Measurements from ENCODE around the gene GAS1. TPM values are rescaled to one million over a fixed set of nuclear protein-coding genes. Genes with fewer than 3 reads are reported as not detected.

Gene GAS1
- total and polyA plus RNA-seq, 2 of the 8 experiments (the other 6 are each of a cell fraction or from before 2014, with no cell fraction given) = 2.8 to 5.7 TPM

DNA sequence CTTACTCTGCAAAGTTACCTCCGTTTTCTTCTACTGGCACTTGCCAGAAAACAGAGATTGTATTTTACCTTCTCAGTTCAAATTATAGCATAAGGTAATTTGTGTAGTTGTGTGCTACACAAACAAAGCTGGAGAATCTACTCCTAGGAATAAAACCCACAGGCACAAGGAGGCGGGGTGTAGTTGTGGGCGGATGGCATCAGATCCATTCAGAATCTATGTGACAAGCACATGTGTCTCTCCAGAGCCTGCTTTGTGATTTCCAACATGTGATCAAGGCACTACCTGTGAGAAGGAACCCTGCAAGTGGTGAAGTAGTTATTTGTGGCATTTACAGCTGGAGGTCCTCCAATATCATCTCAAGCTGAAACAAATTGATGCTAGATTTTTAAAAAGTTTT is 39.0 kb downstream of the GAS1 start:
- no peak overlapping the region for H2BK120ac ChIP-seq (replicated peaks; ENCODE audit: low read depth, low read length)
- H3K56ac ChIP-seq (replicated peaks; ENCODE audit: insufficient read length, low read depth, low read length) = no peak overlapping the region
- DNase-seq (ENCODE audit: low read depth in 1 of 2, low spot score in 2 of 2) (no peak), FAIRE-seq (no peak)
- H3K14ac ChIP-seq (ENCODE audit: insufficient read length) = no peak overlapping the region
- no peak overlapping the region for H4K8ac ChIP-seq (ENCODE audit: extremely low read depth, insufficient read depth, low read length)
- H3K9me3 ChIP-seq (ENCODE audit: insufficient read depth in 2 of 2, low read depth in 1 of 2, low read length in 1 of 2) = peaks cover 8% of the 10 kb centered on the region in 2 experiments; a peak in 1 of 4 replicates
- no peak overlapping the region for H2BK15ac ChIP-seq (ENCODE audit: low read length)
- no peak overlapping the region for H2AFZ ChIP-seq (ENCODE audit: low read length)
- no peak overlapping the region for H2AK5ac ChIP-seq (ENCODE audit: low read depth, low read length)
- no peak overlapping the region for H3K4ac ChIP-seq (replicated peaks; ENCODE audit: insufficient read length, low read depth, low read length)
- no peak overlapping the region for H4K91ac ChIP-seq (replicated peaks; ENCODE audit: insufficient read length, low read length)
- no peak overlapping the region for H3K4me2 ChIP-seq (ENCODE audit: insufficient read depth in 1 of 2, low read depth in 2 of 2, low read length in 2 of 2)
- H3K79me1 ChIP-seq (ENCODE audit: low read depth, low read length) = no peaks in the 10 kb centered on the region
- 75% methylated on average over 3 of the region's 3 CpGs; no CpG with 5 or more reads in 1 of the 2 experiments for WGBS, 2 experiments (ENCODE audit: extremely low coverage in 1 of 2, insufficient coverage in 1 of 2, insufficient read length in 1 of 2, insufficient replicate concordance in 2 of 2, low coverage in 1 of 2, low lambda C conversion rate in 2 of 2, missing lambda C conversion rate in 1 of 2)
- no peak overlapping the region for H3K23ac ChIP-seq (ENCODE audit: insufficient read length)
- H2BK12ac ChIP-seq (ENCODE audit: low read depth, low read length) = no peak overlapping the region
- no peak overlapping the region for H4K5ac ChIP-seq (ENCODE audit: insufficient read length, low read depth, low read length)
- H2BK20ac ChIP-seq (ENCODE audit: low read length) = no peak overlapping the region
- H2BK5ac ChIP-seq (ENCODE audit: low read depth, low read length) = no peak overlapping the region
- ChIA-PET POLR2A (ENCODE audit: partially characterized antibody) (no interaction called here), CTCF (ENCODE audit: partially characterized antibody) (interaction anchor here (1.1 kb wide), 1 partner anchor 35 kb away, joined by 3 read pairs; no protein-coding TSS in a partner anchor)
- TF ChIP-seq SUZ12 (IDR thresholded peaks at IDR 0.05; ENCODE audit: low read length) = no peak
- TF ChIP-seq RBBP5 (IDR thresholded peaks at IDR 0.05; ENCODE audit: borderline replicate concordance, low read depth, low read length) = no peak
- no peak for TF ChIP-seq EZH2 (IDR thresholded peaks at IDR 0.05; ENCODE audit: low read depth, low read length, severe bottlenecking)
- no peak for TF ChIP-seq KDM1A (IDR thresholded peaks at IDR 0.05; ENCODE audit: borderline replicate concordance, low read length)
- no peaks in the 10 kb centered on the region for H4K20me1 ChIP-seq (replicated peaks in 1 of 2; ENCODE audit: control insufficient read depth in 1 of 2, insufficient read depth in 2 of 2, low read length in 2 of 2)
- peaks cover 1 to 9% (median 3%) of the 10 kb centered on the region in 4 experiments; a peak in 6 of 7 replicates for H3K4me1 ChIP-seq (replicated peaks in 1 of 4; ENCODE audit: control insufficient read depth in 3 of 4, insufficient read depth in 4 of 4, low read length in 3 of 4)
- H3K27me3 ChIP-seq (replicated peaks in 1 of 4; ENCODE audit: control insufficient read depth in 3 of 4, extremely low read depth in 1 of 4, insufficient read depth in 3 of 4, low read length in 3 of 4) = peaks cover 0 to 4% (median 0%) of the 10 kb centered on the region in 4 experiments; a peak in 3 of 7 replicates
- H3K18ac ChIP-seq (ENCODE audit: extremely low read depth, low read length) = no peak overlapping the region
- H3K36me3 ChIP-seq (ENCODE audit: control insufficient read depth in 2 of 4, insufficient read depth in 4 of 4, low read length in 3 of 4) = no peaks in the 10 kb centered on the region
- peaks cover 4% of the 10 kb centered on the region for H3K23me2 ChIP-seq (ENCODE audit: low read depth, low read length)
- no peak overlapping the region for H3K9ac ChIP-seq (replicated peaks in 1 of 4; ENCODE audit: extremely low read depth in 1 of 4, low read depth in 3 of 4, low read length in 3 of 4)
- no peaks in the 10 kb centered on the region for H3K79me2 ChIP-seq (ENCODE audit: control insufficient read depth in 1 of 2, insufficient read depth in 2 of 2, low read length in 2 of 2)
- H3K4me3 ChIP-seq (ENCODE audit: extremely low read depth in 1 of 4, insufficient read depth in 2 of 4, low read depth in 3 of 4, low read length in 4 of 4) = no peak overlapping the region
- H3K27ac ChIP-seq (ENCODE audit: low read depth, low read length) = no peak overlapping the region
